Stimulated activated CD8-positive, alpha-beta memory T cell treated with anti-CD3 and anti-CD28 coated beads, Interleukin-12 subunit alpha, Interleukin-12 subunit beta, amount 100 ng/mL, for 24 hours (primary cell): Measurements from ENCODE around the gene FSIP2.
"Not testable (repeated sequence)": the region's sequence is repeated elsewhere in the genome, so short reads cannot be mapped to it uniquely, and the experiment has no call there.

Experiments
- DNase-seq: peaks from one replicate; pipeline ENCODE4 v3.0.0-alpha.2; 2020; ENCODE audit errors: extremely low read depth

The FSIP2 gene

GRCh38 chr2:185802926-185803325, 64.3 kb downstream of the FSIP2 start:
- no peak for DNase-seq

GRCh38 chr2:185806783-185807182, 68.2 kb downstream of the FSIP2 start:
- no peak for DNase-seq

- DNase-seq, result no peak
These were observed 68.7 kb downstream of the FSIP2 start for GRCh38 chr2:185807351-185807750.

- DNase-seq, result no peak
These were observed 73.0 kb downstream of the FSIP2 start for GRCh38 chr2:185811580-185811979.

- DNase-seq, result no peak
These were observed 75.1 kb downstream of the FSIP2 start for GRCh38 chr2:185813707-185814106.

GRCh38 chr2:185817991-185818390, 79.4 kb downstream of the FSIP2 start:
- no peak for DNase-seq

- no peak for DNase-seq
These were observed 82.9 kb downstream of the FSIP2 start for GRCh38 chr2:185821467-185821866.

GRCh38 chr2:185823773-185824172, 85.2 kb downstream of the FSIP2 start:
- DNase-seq, result no peak

- no peak for DNase-seq
These were observed 87.0 kb downstream of the FSIP2 start for GRCh38 chr2:185825557-185825956.

- no peak for DNase-seq
These were observed 89.7 kb downstream of the FSIP2 start for GRCh38 chr2:185828326-185828725.

- DNase-seq, result no peak
These were observed 95.3 kb downstream of the FSIP2 start for GRCh38 chr2:185833864-185834263.

- no peak for DNase-seq
These were observed 97.4 kb downstream of the FSIP2 start for GRCh38 chr2:185835974-185836373.

- no peak for DNase-seq
These were observed 116.3 kb downstream of the FSIP2 start for GRCh38 chr2:185854885-185855284.

- DNase-seq, result no peak
These were observed 119.1 kb downstream of the FSIP2 start for GRCh38 chr2:185857691-185858090.

GRCh38 chr2:185859506-185859905, 120.9 kb downstream of the FSIP2 start:
- no peak for DNase-seq

GRCh38 chr2:185860321-185860720, 121.7 kb downstream of the FSIP2 start:
- no peak for DNase-seq

GRCh38 chr2:185862657-185863398, 124.2 kb downstream of the FSIP2 start:
- no peak for DNase-seq

- DNase-seq, result not testable (repeated sequence)
These were observed 126.1 kb downstream of the FSIP2 start for GRCh38 chr2:185864468-185865260.

GRCh38 chr2:185875136-185875931, 136.7 kb downstream of the FSIP2 start:
- DNase-seq, result no peak

GRCh38 chr2:185876234-185876633, 137.6 kb downstream of the FSIP2 start:
- no peak for DNase-seq

GRCh38 chr2:185880396-185880795, 141.8 kb downstream of the FSIP2 start:
- DNase-seq, result no peak
